OCI-LY7 (cell line): Measurements from ENCODE around the gene GSN.

Experiments
- EZH2phosphoT487 ChIP-seq: fragments of 200-600 bp; sonication (generic); IDR thresholded peaks from 2 replicates; pipeline ENCODE4 v1.6.1; 2018; ENCODE audit warnings: low read depth, borderline replicate concordance, mild to moderate bottlenecking, mixed run types, antibody characterized with exemption, low read length, moderate library complexity, mixed read lengths
- TF ChIP-seq, protein P1 (sequence below): fragments of 200-600 bp; sonication (generic); conservative IDR thresholded peaks from 2 replicates; pipeline ENCODE4 v1.5.1; 2014; ENCODE audit warnings: mild to moderate bottlenecking, antibody characterized with exemption, low read length, moderate library complexity, mixed read lengths

DNA sequence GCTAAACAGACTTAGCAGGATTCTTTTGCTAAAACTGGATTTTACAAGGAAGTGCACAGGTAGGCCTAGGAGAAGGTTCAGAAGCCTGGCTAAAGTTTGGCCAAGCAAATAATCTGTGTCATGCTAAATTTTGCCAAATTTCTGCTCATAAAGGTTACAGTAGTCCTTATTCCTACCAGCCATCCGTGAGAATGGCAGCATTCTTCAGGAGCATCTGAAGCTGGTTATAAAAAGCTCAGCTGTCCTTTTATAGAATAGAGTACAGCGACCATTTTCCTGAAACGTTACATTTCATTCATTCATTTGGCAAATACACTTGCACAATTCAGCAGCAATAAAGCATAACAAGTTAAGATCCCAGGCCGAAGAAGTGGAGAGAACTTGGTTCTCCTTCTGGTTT lies 6.9 kb downstream of the GSN start:
- TF ChIP-seq, protein P1, sequence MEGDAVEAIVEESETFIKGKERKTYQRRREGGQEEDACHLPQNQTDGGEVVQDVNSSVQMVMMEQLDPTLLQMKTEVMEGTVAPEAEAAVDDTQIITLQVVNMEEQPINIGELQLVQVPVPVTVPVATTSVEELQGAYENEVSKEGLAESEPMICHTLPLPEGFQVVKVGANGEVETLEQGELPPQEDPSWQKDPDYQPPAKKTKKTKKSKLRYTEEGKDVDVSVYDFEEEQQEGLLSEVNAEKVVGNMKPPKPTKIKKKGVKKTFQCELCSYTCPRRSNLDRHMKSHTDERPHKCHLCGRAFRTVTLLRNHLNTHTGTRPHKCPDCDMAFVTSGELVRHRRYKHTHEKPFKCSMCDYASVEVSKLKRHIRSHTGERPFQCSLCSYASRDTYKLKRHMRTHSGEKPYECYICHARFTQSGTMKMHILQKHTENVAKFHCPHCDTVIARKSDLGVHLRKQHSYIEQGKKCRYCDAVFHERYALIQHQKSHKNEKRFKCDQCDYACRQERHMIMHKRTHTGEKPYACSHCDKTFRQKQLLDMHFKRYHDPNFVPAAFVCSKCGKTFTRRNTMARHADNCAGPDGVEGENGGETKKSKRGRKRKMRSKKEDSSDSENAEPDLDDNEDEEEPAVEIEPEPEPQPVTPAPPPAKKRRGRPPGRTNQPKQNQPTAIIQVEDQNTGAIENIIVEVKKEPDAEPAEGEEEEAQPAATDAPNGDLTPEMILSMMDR, result no peak
- no peak for TF ChIP-seq EZH2phosphoT487
